Measurements from ENCODE around the gene MAP2K1.

MAP2K1 gene

DNA sequence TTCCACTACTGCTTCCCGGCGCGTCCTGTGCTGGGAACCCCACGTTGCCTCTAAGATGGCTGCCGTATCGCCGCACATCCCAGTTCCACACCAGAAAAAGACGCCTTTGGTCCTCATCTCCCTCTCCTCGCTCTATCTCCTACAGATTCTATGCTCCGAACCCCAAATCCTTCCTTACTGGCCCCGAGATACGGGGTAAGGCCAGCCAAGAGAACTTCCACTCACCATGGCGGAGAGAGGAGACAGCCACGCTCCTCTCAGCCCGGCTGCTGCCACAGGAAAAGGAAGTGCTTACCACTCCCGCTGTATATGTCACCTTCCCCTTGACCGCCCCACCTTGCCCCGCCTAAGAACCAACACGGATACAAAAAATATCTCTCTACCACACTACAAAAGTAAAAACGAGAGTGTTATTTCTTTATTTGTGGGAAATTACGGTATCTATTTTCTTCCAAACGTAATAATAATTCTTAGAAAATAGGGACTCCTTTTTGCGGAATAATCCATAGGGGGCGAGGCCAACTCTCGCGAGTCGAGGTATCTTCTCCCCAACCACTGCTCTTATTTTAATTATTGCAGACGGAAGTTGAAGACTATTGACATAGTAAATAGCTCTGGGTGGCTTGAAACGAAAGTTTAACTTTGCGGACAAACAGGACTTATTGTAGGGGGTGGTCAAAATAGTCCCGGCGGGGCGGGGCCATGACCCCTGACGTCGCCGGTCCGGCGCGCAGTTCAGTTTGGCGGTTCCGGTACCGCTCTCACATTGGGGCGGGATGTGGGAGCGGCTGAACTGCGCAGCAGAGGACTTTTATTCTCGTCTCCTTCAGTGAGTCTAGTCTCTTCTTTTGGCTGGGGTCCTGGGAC lies 118.1 kb downstream of the MAP2K1 start, which contains the start of the genes RPL4 and ZWILCH:
Gene RPL4 (minus strand): TSS at position 293 of the 867 bp plus-strand sequence. CDS start 65 bp downstream, at position 228.
Gene ZWILCH (plus strand): TSS at position 764 of the 867 bp plus-strand sequence. CDS start 13 bp downstream, at position 777.
- DNase-seq (ENCODE audit: low spot score), result peak; percentile 84

DNA sequence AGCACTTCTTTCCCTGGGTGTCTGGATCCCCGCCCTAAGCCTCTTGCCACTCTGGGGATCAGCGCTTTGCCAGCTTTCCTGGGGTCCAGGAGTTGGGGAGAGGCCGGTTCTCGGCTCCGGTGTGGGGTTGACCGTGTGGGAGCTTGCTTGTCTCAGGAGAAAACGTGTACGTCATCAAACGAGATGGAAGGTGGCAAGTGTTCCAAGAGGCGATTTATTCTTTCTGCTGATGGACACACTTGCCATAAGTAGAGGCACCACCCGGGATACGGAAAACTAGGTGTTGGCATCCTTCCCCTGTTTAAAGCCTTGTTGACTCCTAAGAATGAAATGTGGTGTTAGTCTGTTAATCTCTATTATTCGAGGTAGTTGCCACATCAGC lies 118.7 kb downstream of the MAP2K1 start:
- DNase-seq (ENCODE audit: low spot score), result peak; percentile 63

DNA sequence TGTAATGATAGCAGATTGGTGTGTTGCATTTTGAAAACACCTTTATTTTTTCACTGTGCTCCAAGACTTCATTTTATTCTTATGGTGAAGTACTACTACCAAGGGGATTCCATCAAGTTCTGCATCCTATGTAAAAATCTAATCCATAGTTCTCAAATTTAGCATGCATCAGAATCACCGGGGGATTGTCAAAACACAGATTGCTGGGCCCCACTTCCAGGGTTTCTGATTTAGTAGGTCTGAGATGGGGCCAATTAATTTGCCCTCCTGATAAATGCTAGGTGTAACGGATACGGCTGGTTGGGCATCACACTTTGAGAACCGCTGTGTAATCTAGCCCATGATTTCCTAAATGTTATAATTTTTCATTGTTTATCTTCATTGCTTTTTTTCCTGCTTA lies 119.1 kb downstream of the MAP2K1 start:
- no peak for DNase-seq (ENCODE audit: low spot score)

DNA sequence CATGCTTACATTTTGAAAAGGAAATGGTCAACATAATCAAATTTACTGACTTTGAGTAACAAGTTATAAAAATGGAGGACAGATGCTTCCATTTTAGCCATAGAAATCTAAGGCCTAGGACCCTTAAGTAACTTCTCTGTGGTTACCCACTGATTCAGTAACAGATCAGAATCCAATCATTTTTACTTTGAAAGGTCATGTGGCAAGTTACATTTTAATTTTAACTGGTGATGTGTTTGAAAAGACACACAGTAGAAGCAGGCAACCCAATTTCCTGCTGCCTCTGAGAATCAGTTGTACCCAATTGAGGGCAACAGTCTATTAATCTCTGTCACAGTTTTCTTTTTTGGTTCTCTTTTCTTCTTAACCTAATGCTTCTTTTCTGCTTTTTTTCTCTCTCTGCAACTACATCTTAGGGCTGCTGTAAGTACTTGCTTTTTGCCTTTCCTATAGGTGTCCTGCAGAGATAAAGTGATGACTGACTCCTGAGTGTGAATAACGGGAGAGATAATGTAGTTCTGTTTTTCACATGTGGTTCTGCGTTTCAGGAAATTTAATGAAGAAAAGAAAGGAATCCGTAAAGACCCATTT lies 121.7 kb downstream of the MAP2K1 start:
- DNase-seq (ENCODE audit: low spot score), result no peak

DNA sequence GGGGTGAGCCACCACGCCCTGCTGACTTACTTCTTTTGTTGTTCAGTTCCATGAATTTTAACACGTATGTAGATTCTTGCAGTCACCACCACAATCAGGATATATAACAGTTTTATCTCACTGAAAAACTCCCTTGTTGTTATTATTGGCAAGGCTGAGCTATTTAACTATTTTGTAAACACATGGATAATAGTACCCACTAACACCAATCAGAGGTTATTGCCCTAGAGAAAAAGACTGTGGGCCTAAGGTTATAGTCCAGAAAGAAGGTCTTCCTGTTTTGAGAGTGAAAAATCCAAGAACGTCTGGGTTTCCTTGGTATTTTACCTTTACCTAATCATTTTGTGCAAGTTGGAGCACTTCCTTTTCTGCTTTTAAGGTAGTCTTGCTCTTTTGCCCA lies 127.9 kb downstream of the MAP2K1 start:
- DNase-seq (ENCODE audit: low spot score), result no peak

DNA sequence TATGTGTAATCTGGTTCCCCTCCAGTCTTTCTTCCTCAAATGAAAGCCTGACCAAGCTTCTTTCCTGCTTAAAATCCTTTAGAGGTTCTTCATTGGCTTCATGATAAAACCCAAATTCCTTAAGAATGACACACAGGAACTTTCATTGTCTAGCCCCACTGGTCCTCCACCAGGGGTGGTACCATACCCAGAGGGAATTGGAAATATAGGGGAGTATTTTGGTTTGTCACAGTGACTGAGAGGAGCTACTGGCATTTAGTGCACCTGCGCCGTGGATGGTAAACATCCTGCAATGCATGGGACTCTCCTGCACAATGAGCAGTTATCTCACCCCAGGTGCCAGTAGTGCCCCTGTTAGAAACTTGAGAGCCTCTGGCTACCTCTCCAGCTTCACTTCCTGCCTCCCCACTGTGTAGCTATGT lies 129.2 kb downstream of the MAP2K1 start:
- no peak for DNase-seq (ENCODE audit: low spot score)

DNA sequence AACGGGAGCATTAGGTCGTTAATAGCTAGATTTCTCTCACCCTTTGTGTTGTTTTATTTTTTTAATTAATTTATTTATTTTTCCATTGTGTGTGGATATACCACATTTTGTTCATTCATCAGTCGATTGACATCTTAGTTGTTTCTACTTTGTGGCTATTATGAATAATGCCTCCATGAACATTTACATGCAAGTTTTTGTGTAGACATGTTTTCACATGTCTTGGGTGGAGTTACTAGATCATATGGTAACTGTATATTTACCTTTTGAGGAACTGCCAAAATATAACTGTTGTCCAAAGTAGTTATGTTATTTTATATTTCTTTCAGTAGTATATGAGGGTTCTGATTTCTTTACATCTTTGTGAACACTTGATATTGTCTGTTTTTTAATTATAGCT lies 137.2 kb downstream of the MAP2K1 start:
- no peak for DNase-seq (ENCODE audit: low spot score)

DNA sequence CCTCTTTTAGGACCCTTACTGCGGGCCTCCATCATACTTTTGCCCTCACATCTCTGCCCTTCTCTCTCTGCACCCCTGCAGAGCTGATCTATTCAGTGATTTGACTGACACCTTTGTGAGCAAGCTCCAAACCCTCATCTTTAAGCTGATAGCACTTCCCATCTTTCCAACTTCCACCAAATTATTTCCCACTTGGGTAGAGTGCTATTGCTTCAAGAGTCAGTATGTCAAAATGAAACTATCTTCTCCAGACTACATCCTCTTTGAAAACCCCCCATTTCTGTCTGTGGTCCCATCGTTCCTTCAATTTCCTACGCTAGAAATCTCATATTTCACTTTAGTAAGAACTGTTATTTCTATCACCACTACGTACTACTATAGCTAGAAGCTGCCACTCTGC lies 138.1 kb downstream of the MAP2K1 start:
- no peak for DNase-seq (ENCODE audit: low spot score)

DNA sequence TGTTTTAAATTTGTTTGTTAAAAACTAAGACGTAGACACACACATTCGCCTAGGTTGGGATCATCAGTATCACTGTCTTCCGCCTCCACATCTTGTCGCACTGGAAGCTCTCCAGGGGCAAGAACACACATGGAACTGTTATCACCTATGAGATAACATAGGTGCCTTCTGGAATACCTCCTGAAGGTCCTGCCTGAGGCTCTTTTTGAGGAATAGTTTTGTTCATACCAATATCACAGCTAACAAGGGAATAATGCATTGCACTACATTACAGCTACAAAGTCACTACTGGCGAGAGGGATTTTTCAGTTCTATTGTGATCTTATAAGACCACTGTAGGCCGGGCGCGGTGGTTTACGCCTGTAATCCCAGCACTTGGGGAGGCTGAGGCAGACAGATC lies 148.3 kb downstream of the MAP2K1 start:
- DNase-seq (ENCODE audit: low spot score), result no peak

Measured in RKO (cell line).